Lower lobe of right lung (tissue), 2 donors: Measurements from ENCODE around the gene MAPKAPK2. TPM values are rescaled to one million over a fixed set of nuclear protein-coding genes. Genes with fewer than 3 reads are reported as not detected.
A peak's percentile ranks its signal among the peaks of the same experiment; 100 is the strongest.

Source experiments
- ATAC-seq, 2 donors: fragments of 200-7000 bp; cut with Tn5 transposase; one replicate each; pipeline ENCODE4 v1.9.1; 2020 to 2022; ENCODE audit warnings: mild to moderate bottlenecking in 2 of 2, moderate library complexity in 2 of 2
- DNase-seq: peaks from one replicate; pipeline ENCODE4 v3.0.0-alpha.2; 2020
- H3K27ac ChIP-seq: fragments of 200-600 bp; one replicate; pipeline ENCODE4 v1.8.0; 2022
- H3K27me3 ChIP-seq: fragments of 200-600 bp; one replicate; pipeline ENCODE4 v1.8.0; 2022; ENCODE audit warnings: low read depth
- H3K36me3 ChIP-seq: fragments of 200-600 bp; one replicate; pipeline ENCODE4 v1.8.0; 2022; ENCODE audit warnings: mild to moderate bottlenecking
- H3K4me1 ChIP-seq: fragments of 200-600 bp; one replicate; pipeline ENCODE4 v1.8.0; 2022
- H3K4me3 ChIP-seq: fragments of 200-600 bp; one replicate; pipeline ENCODE4 v1.8.0; 2022; ENCODE audit warnings: mild to moderate bottlenecking
- H3K9me3 ChIP-seq: fragments of 200-600 bp; one replicate; pipeline ENCODE4 v1.8.0; 2022
- intact Hi-C: fragments of 100-400 bp; cut with DNase I; formaldehyde crosslinking; loops from one replicate; pipeline ENCODE4 v1.11.0; 2022
- total RNA-seq: library from RNA; stranded (reverse); fragmentation: NEBNext Ultra II Directional; extraction: Animal tissue kit (Norgen Biotek cat#: 25700); gene quantifications from one replicate; pipeline ENCODE4 v1.2.1, GENCODE V29; 2021
- TF ChIP-seq, protein P1 (sequence below): fragments of 200-600 bp; IDR thresholded peaks from one replicate; pipeline ENCODE4 v1.8.0; 2022; ENCODE audit warnings: antibody characterized with exemption, mild to moderate bottlenecking
- donor health status: DM: no; HTN: yes; CAD: no; lungs with severe emphysema.

The MAPKAPK2 gene
- total RNA-seq, 1 donor from 2014 or later: 87.0 TPM

DNA sequence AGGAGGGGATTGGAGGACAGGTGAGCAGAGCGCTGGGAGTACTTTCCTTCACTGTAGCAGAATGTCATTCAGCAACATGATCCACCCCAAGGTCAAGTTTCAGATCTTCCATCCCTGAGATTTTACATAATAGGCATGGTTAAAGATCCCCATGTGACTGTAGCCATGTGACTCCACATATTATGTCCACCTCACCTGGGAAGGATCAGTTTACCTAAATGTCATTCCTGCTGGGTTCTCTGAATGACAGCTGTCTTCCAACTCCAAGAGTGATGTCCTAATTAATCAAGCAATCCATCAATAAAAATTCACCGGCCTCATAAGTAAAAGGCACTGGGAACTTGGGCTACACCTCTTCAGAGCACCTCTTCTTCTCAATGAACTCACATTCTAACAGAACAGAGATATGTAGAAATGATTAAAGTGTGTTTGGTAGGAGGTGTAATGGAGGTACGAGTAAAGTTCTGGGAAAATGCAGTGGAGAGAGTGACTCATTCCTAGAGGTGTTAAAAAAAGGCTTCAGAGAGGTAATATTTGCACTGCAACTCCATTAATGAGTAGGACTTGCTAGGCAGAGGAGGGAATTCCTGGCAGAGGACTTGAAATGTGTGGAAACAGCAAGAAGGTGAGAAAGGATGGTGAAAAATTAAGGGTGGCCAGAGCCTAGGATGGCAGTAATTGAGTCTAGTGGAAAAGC lies 22.2 kb upstream of the MAPKAPK2 start:
- TF ChIP-seq, protein P1, sequence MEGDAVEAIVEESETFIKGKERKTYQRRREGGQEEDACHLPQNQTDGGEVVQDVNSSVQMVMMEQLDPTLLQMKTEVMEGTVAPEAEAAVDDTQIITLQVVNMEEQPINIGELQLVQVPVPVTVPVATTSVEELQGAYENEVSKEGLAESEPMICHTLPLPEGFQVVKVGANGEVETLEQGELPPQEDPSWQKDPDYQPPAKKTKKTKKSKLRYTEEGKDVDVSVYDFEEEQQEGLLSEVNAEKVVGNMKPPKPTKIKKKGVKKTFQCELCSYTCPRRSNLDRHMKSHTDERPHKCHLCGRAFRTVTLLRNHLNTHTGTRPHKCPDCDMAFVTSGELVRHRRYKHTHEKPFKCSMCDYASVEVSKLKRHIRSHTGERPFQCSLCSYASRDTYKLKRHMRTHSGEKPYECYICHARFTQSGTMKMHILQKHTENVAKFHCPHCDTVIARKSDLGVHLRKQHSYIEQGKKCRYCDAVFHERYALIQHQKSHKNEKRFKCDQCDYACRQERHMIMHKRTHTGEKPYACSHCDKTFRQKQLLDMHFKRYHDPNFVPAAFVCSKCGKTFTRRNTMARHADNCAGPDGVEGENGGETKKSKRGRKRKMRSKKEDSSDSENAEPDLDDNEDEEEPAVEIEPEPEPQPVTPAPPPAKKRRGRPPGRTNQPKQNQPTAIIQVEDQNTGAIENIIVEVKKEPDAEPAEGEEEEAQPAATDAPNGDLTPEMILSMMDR: no peak
- no peak overlapping the region for H3K4me3 ChIP-seq
- peaks cover 36% of the 10 kb centered on the region for H3K4me1 ChIP-seq
- H3K36me3 ChIP-seq: no peaks in the 10 kb centered on the region
- DNase-seq: no peak
- intact Hi-C loops: no loop called here
- no peaks in the 10 kb centered on the region for H3K27me3 ChIP-seq
- peak; percentile 59 to 80 for ATAC-seq
- H3K27ac ChIP-seq: no peak overlapping the region
- no peaks in the 10 kb centered on the region for H3K9me3 ChIP-seq

DNA sequence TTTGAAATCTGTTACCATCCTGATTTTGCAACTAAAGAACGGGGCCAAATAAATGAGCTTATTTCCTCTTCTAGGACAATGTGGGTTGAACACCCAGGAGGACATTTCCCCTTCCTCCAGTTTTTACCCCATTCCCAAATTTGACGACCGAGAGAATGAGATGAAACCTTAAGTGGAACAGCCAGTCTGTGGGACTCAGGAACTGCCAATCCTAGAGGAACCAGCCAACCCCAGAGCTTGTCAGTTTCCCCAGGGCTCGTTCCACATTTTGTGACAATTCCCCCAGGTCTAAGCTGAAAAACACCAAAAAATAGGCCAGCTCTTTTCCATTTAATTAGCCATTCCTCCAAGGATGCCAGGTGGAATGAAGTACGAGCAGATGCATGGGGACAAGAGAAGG lies 21.3 kb upstream of the MAPKAPK2 start:
- intact Hi-C loops: no loop called here
- no peak overlapping the region for H3K27ac ChIP-seq
- TF ChIP-seq, protein P1: no peak
- ATAC-seq (peak in 1 of 2 donors; percentile 1), DNase-seq (no peak)
- no peak overlapping the region for H3K4me3 ChIP-seq
- peaks cover 29% of the 10 kb centered on the region for H3K4me1 ChIP-seq
- H3K36me3 ChIP-seq: no peaks in the 10 kb centered on the region
- H3K27me3 ChIP-seq: no peaks in the 10 kb centered on the region
- no peaks in the 10 kb centered on the region for H3K9me3 ChIP-seq

DNA sequence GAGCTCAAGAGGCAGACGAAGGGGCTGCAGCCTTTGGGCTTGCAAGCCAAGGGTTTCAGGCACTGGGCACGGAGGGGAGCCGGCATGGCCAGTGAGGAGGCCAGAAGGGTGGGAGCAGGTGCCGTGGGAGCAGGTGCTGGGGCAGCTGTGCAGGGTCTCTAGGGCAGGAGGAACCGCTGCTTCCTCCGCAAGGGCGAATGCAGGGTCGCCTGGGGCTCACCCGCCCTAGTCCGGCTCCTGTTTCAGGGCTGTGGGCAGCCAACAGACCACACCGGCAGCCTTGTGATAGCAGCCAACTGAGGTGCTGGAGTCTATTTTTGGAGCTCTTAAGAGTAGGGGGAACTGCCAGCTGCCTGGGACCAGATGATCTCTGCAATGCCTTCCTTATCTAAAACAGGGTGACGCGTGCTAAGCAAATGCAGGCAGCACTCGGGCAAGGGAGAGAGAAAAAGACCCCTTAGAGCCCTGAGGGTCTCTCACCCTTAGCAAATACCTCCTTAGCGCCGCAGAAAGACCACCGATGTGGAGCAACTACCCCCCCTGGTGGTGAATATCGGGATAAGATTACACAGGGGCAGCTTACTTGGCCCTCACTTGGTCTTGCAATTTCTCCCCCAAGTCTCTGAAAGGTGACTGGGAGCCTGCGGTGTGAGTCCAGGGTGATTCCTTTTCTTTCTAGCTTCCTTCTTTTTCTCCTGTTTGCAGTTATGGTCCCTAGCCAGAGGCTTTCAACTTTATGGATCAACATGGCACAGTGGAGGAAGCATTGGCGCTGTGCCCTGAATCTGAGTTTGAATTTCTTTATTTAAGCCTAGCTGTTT lies 20.7 kb upstream of the MAPKAPK2 start:
- H3K9me3 ChIP-seq: no peaks in the 10 kb centered on the region
- DNase-seq (no peak), ATAC-seq (peak; percentile 77 to 79)
- H3K4me1 ChIP-seq: peaks cover 22% of the 10 kb centered on the region
- H3K36me3 ChIP-seq: no peaks in the 10 kb centered on the region
- TF ChIP-seq, protein P1: peak; percentile 83
- intact Hi-C loops: no loop called here
- H3K27me3 ChIP-seq: no peaks in the 10 kb centered on the region
- H3K4me3 ChIP-seq: peak overlapping the region; percentile 13
- no peak overlapping the region for H3K27ac ChIP-seq

DNA sequence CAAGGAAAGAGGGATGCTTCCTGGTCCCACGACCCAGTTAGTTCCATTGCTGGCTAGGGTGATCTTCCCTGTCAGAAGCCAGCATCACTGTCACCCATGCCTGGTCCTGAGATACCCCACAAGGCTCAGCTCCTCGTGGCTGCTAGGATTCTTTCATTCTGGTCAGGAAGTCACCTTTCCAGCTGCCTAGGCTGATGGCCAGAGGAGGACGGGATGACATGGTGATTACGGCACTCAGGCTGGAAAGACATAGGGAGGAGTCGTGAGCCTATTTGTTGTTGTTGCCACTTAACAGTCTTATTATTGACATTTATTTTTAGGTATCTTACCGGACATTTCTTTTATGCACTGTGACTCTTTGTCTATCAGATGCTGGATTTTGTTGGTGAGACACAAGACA lies 20.0 kb upstream of the MAPKAPK2 start:
- Histone ChIP-seq H3K27me3 (no peaks in the 10 kb centered on the region), H3K4me1 (peaks cover 20% of the 10 kb centered on the region), H3K4me3 (no peak overlapping the region), H3K36me3 (no peaks in the 10 kb centered on the region), H3K27ac (no peak overlapping the region), H3K9me3 (no peaks in the 10 kb centered on the region)
- DNase-seq (no peak), ATAC-seq (no peak)
- TF ChIP-seq, protein P1: no peak
- intact Hi-C loops: no loop called here

DNA sequence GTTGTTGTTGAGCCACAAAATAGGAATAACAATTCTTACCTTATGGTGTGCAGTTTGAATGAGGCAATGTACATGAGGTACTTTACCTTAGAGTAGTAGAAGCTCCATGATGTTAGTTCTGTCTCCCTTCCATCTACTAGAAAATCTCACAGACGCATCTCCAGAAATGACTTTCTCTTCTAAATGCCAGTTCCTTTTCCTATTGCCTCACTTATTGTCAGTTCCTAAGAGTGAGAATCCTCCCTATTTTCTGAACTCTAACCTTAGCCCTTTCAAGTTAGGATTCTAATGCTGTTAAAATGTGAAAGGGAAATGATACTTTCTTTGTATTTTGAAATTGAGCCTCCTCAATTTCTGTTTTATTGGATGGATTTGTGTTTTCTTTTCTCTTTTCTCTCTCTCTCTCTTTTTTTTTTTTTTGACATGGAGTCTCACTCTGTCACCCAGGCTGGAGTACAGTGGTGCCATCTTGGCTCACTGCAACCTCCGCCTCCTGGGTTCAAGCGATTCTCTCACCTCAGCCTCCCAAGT lies 18.6 kb upstream of the MAPKAPK2 start:
- DNase-seq (no peak), ATAC-seq (no peak)
- H3K36me3 ChIP-seq: no peaks in the 10 kb centered on the region
- H3K4me1 ChIP-seq: peaks cover 20% of the 10 kb centered on the region
- no peaks in the 10 kb centered on the region for H3K9me3 ChIP-seq
- TF ChIP-seq, protein P1: no peak
- intact Hi-C loops: no loop called here
- H3K27me3 ChIP-seq: no peaks in the 10 kb centered on the region
- no peak overlapping the region for H3K27ac ChIP-seq
- H3K4me3 ChIP-seq: no peak overlapping the region
